HG03159 (cell line): Measurements from ENCODE around the gene STARD6.
A peak's percentile ranks its signal among the peaks of the same experiment; 100 is the strongest.
"Not testable (repeated sequence)": the region's sequence is repeated elsewhere in the genome, so short reads cannot be mapped to it uniquely, and the experiment has no call there.

Experiments used
- ATAC-seq: cut with Tn5 transposase; IDR thresholded peaks from one replicate; pipeline ENCODE4 v1.9.1; 2021; ENCODE audit warnings: mild to moderate bottlenecking, moderate library complexity; ENCODE audit not compliant: unreplicated experiment

Gene STARD6

DNA sequence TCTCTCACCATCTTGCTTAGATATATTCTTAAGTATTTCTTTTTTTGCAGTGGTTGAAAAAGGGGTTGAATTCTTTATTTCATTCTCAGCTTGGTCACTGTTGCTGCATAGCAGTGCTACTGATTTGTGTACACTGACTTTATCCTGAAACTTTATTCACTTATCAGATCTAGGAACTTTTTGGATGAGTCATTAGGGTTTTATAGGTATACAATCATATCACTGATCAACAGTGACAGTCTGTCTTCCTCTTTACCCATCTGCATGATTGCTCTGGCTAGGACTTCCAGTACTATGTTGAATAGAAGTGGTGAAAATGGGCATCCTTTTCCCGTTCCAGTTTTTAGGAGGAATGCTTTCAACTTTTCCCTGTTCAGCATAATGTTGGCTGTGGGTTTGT is 6.5 kb downstream of the STARD6 start:
- no peak for ATAC-seq

DNA sequence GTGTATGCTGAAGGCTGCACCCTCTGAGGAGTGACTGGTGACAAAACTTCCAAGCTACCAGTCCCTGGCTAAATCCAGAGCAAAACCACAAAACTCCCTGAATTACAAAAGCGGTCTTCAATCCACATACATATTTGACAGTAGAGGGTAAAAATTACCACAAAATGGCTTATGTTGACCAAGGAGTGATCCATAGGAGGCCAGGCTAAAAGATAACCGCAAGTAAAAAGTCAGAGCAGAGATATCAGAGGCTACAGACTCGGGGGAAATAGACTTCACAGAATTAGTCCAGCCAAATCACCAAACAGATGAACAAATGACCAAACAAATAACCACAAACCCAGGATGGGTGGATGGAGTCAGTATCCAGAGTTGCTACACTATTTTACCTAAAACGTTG is 19.4 kb downstream of the STARD6 start:
- ATAC-seq = no peak

DNA sequence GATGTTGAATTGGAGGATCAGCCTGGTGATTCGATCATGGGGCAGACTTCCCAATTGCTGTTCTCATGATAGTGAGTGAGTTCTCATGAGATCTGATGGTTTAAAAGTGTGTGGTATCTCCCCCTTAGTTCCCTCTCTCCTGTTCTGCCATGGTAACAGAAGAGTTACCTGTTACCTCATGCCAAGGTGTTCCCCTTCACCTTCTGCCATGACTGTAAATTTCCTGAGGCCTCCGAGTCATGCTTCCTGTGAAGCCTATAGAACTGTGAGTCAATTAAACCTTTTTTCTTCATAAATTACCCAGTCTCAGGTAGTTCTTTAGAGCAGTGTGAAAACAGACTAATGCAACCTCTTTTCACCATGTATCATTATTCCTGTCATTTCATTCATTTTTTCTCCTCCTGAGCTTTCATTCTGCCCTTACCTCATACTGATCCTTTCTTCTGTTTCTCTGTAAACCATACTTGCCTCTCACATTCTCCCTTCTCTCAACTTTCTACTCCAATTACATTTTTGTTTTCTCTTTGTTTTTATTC is 22.0 kb downstream of the STARD6 start:
- ATAC-seq = no peak

DNA sequence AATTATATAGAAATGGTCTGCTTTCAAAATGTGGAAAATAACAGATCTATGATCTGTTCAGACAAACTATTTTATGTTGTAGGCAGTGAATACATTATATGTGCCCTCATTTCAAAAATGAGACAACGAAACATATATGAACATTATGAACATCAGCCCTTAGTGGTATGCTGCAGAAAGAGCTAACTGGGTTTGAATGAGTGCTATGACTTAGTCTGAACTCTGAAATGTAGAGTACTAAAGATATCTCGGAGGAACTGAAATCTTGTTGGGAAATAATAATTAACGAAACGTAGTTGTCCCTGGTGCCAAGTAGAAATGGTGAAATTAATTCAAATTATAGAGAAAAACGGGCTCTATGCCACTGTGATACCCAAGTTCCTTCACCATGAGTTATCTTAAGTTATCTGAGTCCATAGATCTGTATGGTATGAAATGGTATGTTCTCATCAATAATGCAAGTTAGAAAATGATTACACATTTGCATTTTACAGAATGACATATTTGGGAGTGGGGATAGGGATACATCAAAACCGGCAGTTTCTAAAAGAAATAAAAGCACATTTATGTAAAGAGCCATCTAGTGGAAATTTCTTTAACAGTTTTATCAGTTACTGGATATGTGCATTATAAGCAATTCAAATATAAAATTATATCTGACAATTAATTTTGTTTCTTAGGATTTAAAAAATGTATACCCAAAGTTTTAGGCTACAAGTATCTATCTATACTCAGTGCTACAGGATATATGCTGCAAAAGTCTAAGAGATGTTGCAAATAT is 26.7 kb downstream of the STARD6 start:
- ATAC-seq = no peak

DNA sequence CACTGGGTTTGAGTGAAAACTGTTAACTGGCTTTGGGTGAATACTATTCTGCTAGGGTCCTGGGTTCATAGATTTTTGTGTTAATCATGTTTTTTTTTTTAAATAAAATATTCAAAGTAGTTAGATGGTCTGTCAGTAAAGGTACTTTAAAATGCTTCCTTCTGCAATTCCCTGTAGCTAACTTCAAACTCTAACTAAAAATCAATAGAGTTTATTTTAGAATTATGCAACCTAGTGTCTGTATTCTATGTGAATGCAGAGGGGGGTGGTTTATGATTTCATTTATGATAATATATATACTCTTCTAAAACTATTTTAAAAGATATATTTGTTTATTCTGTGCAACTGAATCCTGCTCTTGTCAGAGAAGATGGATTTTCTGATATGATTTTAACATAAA is 27.9 kb downstream of the STARD6 start:
- ATAC-seq = no peak

DNA sequence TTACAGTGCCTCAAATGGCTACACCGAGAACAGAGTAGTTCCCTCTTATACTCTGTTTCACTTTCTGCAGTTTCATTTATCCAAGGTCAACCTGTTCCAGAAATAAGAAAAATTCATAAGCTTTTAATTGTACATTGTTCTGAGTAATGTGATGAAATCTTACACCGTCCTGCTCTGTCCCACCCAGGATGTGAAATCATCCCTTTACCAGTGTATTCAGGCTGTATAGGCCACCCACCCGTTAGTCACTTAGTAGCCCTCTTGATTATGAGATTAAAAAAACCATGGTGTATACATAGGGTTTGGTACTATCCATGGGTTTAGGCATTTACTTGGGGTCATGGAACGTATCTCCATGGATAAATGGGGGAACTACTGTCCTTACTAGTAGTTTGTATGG is 29.8 kb downstream of the STARD6 start:
- ATAC-seq = no peak

DNA sequence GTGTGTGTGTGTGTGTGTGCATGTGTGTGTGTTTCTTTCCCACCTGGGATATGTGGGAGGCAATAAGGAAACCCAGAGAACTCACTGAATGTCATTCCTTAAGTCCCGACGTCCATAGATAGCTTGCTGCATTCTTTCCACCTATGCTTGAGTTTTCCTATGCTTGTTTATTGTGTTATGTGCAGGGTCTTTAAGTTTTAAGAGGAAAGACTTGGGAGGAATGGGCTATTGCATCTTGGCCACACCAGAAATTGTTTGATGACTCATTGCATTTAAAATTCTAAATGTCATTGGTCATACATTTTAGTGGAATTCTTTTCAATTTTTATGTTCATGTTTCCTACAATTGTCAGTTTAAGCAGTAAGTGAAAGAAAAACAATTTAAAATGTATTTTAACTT is 33.7 kb downstream of the STARD6 start:
- no peak for ATAC-seq

DNA sequence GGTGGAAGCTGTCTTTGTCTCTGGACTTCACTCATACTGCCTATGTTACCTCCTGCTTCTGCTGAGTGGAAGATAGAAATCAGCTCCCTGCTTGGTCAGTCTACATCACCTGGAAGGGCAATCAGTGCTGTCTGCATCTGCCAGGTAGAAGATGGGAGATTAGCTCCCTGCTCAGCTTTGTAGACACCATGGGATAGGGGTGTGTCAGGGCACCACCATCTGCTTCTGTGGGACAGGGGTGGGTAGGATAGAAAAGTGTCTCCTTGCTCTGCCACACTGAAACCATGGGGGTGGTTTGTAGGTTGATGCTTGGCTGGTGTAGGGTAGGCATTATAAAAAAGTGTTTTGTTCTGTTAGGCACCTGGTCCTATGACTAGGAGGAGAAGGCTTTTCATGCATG is 34.1 kb downstream of the STARD6 start:
- no peak for ATAC-seq

DNA sequence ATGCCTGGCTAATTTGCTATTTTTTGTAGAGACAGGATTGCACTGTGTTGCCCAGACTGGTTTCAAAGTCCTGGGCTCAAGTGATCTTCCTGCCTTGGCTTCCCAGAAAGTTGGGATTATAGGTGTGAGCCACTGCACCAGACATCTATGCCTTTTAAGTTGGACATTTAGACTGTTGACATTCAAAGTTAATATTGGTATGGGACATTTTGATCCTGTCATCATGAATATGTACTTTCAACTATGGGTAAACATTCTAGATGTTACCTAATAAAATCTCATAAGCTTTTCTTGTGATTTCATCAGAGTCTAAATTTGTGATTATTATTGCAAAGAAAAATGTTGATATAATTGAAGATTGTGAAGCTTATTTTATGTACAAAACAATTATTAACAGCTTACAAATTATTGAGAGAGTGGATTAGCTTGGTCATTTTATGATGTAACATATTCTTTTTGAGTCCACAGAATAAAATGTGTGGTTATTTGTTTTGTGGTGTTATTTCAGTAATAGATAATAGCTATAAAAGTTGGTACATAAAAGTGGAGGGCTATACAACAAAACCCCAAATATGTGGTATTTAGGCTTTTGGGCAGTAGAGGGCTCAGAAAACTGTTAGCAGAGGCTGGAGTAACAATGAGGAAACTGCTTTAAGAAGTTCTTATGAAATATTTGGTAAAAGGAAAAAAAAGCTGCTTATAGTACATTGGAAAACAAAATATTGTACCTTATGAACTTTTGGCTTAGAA is 41.4 kb downstream of the STARD6 start:
- no peak for ATAC-seq

DNA sequence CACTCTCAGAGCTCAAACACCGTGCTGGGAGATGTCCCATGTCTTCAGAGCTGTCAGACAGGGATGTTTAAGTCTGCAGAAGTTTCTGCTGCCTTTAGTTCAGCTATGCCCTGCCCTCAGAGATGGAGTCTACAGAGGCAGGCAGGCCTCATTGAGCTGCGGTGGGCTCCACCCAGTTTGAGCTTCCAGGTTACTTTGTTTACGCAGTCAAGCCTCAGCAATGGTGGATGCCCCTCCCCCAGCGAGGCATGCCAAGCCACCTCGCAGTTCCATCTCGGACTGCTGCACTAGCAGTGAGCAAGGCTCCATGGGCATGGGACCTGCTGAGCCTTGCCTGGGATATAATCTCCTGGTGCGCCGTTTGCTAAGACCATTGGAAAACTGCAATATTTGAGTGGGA is 48.1 kb downstream of the STARD6 start:
- not testable (repeated sequence) for ATAC-seq

DNA sequence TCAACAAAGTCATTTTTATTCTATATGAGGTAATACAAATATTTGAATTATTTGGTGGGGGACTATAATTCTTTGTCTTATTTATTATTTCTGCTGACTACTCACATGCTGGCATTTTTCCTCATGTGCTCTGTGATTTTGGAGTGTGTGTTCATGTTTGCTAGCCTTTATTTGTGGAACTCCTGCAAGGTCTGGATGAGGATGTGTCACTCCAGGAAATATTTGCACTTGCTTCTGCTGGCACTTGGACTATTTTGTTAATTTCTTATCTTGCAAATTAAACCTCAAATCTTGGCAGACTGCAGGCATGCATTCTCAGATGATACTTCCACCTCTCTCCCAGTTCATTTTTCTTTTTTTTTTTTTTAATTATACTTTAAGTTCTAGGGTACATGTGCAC is 54.2 kb downstream of the STARD6 start:
- ATAC-seq = no peak

DNA sequence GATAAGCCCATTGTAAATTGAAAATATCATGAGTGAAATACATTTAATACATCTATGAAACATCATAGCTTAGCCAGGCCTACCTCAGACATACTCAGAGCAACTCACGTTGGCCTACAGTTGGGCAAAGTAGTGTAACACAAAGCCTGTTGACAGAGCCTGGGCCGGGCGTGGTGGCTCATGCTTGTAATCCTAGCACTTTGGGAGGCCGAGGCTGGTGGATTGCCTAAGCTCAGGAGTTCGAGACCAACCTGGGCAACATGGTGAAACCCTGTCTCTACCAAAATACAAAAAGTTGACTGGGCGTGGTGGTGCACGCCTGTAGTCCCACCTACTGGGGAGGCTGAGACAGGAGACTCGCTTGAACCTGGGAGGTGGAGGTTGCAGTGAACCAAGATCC is 58.7 kb downstream of the STARD6 start:
- not testable (repeated sequence) for ATAC-seq

DNA sequence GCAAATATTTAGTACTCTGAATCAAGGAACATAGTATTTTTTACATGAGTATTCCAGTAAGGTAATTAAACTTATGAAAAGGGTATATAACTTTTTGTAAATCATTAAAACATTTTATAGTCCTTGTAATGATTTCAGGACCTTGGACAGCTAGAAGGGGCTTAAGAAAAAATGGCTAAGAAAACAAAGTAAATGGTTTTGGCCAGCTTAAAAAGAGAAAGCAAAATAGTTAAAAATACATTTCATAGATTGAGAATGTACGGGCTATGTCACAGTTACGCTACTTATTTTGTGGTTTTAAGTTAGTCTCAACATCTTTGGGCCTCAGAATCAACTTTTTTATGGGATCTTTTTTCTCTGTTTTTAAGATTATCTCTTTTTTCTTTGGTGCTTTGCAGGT is 61.6 kb downstream of the STARD6 start:
- ATAC-seq = no peak

DNA sequence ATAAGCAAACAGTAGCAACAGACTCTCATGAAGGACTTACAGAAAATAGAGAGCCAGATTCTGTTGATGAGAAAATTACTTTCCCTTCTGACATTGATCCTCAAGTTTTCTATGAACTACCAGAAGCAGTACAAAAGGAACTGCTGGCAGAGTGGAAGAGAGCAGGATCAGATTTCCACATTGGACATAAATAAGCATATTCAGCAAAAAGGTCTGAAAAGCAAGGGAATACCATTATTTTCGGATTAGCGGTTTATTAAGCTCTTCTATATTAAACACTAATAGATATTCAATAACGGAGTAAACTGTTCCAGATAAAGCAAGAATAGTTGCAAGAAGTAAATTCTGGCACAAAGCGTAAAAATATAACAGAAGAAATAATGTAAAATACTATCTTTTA is 63.4 kb downstream of the STARD6 start:
- ATAC-seq = no peak

DNA sequence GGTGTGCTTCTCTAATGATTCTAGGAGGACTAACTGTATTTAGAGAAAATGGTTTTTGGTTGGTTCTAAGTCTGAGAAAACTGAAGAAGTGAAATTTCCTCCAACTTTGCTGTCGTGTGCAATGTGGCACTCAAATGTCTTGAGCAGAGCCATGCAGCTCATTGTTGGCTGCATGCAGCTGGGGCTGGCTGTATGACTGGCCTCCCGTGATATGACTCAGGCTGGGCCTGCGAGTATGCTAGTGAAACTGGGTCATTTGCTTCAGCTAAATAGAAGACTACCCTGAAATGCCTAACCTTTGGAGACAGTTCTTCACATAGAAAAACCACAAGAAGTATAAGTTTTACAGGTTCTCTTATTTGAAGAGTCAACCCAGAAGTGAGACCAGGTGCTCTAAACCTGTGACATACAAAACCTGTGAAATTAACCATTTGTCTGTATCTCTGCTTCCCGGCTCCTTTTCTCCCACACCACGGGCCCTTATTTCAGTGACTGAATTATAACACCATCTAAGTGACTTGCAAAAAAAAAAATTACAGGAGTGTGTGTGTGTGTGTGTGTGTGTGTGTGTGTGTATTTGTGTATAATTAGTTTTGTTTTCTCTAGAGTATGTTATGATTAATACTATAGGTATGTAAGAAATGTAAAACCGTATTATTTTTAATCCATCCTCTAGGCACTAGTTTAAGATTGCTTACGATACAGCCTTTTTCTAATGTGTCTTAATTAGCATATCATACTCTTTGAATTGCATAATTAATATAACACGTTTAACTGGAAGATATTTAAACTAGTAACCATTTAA is 72.5 kb downstream of the STARD6 start:
- peak; percentile 100 for ATAC-seq

DNA sequence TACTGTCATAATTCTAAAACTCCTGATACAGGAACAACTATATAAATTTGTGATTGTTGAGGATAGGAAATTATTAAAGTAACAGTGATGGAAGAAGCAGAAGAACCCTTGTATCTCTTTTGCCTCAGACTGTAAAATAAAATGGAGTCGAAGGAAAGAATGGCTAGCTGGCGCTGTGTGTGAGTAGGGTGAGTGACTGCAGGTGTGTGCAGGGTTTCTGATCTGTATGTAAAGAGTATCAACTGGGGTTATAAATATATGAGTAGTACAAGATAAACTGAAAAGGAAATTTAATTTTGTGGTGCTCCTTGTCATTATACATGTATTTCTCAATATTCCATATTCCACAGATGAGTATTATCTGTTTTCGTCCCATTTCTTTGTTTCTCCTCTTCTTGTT is 73.1 kb downstream of the STARD6 start:
- peak; percentile 30 for ATAC-seq

DNA sequence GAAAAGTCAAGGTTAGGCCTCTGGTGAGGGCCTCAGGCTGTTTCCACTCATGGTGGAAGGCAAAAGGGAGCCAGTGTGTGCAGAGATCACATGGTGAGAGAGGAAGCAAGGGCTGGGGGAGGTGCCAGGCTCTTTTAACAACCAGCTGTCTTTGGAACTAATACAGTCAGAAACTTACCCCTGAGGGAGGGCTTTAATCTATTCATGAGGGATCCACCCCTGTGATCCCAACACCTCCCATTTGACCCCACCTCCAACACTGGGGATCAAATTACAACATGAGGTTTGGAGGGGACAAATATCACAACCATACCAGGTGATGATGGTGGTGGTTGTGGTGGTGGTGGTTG is 77.5 kb downstream of the STARD6 start:
- ATAC-seq = no peak

DNA sequence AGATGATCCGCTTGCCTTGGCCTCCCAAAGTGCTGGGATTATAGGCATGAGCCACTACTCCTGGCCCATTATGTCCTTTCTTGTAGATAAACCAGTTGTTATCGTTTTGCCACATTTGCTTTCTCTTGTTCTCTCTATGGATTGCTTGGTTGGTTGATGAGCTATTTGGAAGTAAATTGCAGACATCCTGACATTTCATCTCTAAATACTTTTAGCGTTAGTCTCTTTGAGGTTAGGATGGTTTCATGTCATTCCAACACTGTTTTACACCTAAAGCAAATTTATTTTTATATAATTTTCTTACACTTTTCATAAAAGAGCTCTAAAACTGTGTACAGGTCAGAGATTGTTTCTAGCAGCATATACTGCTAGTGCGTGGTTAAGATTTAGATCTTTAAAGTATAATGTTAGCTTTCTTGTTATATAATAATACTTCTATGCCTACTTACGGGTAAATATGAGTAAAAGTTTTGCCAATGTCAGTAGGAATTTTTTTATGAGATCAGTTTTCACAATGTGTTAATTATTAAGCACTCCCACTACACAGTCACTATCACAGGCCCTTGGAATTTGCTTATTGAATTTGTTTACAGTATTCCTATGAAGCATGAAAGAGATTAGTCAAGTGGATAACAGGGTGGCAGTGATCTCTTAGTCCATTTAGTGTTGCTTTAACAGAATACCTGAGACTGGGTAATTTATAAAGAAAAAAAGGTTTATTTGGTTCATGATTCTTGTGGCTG is 78.0 kb downstream of the STARD6 start:
- ATAC-seq = no peak

DNA sequence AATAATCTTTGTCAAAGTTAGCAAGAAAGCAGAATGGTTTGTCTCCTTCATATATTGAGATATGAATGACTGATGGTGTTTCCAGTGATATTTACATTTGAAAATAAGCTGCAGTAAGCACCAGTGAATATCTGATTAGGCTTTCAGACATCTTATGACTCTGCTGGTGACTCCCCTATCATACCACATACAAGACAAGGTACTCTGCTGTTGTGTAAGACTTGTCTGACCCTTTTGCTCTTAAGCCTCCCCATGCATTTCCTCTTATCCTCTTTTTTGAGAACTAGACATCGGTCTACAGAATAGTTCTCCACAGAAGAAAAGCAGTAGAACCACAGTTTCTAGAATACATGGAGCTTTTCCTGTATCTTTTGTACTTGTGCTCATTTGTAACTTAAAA is 79.0 kb downstream of the STARD6 start:
- ATAC-seq = no peak

DNA sequence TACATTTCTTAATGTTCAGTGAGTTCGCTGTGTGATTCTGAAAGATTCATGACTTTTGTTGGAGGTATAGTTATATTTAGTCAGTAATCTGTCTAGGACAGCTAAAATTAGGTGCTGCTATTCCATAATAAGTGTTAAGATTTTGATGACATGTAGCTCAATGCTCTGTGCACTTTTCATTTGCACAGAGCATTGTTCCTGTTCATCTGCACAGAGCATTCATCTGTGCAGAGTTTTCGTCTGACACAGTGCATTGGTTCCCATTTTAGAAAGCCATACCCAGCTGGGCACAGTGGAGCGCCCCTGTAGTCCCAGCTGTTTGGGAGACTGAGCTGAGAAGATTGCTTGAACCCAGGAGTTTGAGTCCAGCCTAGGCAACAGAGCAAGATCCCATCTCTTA is 79.8 kb downstream of the STARD6 start:
- no peak for ATAC-seq
